Upper lobe of right lung (tissue), 1 donor: ENCODE data around the gene TAS2R1. TPM values are rescaled to one million over a fixed set of nuclear protein-coding genes. Genes with fewer than 3 reads are reported as not detected.

Experiments
- ATAC-seq: fragments of 200-7000 bp; cut with Tn5 transposase; one replicate; pipeline ENCODE4 v1.9.1; 2020; ENCODE audit warnings: mild to moderate bottlenecking, moderate library complexity
- DNase-seq: peaks from one replicate; pipeline ENCODE4 v3.0.0-alpha.2; 2020
- H3K27ac ChIP-seq: fragments of 200-600 bp; one replicate; pipeline ENCODE4 v1.8.0; 2022
- H3K27me3 ChIP-seq: fragments of 200-600 bp; one replicate; pipeline ENCODE4 v1.8.0; 2022; ENCODE audit warnings: mild to moderate bottlenecking
- H3K36me3 ChIP-seq: fragments of 200-600 bp; one replicate; pipeline ENCODE4 v1.8.0; 2022
- H3K4me1 ChIP-seq: fragments of 200-600 bp; one replicate; pipeline ENCODE4 v1.8.0; 2022
- H3K4me3 ChIP-seq: fragments of 200-600 bp; one replicate; pipeline ENCODE4 v1.8.0; 2022; ENCODE audit warnings: mild to moderate bottlenecking
- H3K9me3 ChIP-seq: fragments of 200-600 bp; one replicate; pipeline ENCODE4 v1.8.0; 2022
- intact Hi-C: fragments of 100-400 bp; cut with DNase I; formaldehyde crosslinking; loops from one replicate; pipeline ENCODE4 v1.11.0; 2022
- total RNA-seq: library from RNA; stranded (reverse); fragmentation: NEBNext Ultra II Directional; extraction: Animal tissue kit (Norgen Biotek cat#: 25700); gene quantifications from one replicate; pipeline ENCODE4 v1.2.1, GENCODE V29; 2021
- TF ChIP-seq, protein P1 (sequence below): fragments of 200-600 bp; IDR thresholded peaks from one replicate; pipeline ENCODE4 v1.8.0; 2022; ENCODE audit warnings: antibody characterized with exemption
- donor health status: DM: no; HTN: yes; CAD: no; lungs with severe emphysema.

The TAS2R1 gene
- total RNA-seq, 1 donor from 2014 or later: not detected

DNA sequence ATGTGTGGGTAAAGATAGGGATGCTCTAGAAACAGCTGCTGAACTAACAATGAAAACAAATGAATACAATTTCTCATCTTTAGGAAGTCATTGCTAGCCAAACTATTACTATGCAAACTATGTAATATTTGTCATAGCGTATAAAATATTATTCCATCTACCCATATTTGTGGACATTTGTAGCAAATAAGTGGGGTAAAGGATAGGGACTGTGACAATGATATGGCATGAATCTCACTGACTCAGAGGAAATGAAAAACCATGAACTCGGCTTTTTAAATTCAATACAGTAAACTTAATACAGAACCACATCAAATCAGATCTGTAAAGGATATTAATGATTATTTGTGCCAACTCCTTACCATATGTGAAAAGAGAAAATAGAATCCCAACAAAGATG lies 16.7 kb upstream of the TAS2R1 start:
- Histone ChIP-seq H3K4me1 (no peaks in the 10 kb centered on the region), H3K4me3 (no peak overlapping the region), H3K27me3 (no peaks in the 10 kb centered on the region), H3K27ac (no peak overlapping the region), H3K36me3 (no peaks in the 10 kb centered on the region), H3K9me3 (no peaks in the 10 kb centered on the region)
- ATAC-seq: no peak
- intact Hi-C loops: no loop called here
- DNase-seq: no peak
- TF ChIP-seq, protein P1, sequence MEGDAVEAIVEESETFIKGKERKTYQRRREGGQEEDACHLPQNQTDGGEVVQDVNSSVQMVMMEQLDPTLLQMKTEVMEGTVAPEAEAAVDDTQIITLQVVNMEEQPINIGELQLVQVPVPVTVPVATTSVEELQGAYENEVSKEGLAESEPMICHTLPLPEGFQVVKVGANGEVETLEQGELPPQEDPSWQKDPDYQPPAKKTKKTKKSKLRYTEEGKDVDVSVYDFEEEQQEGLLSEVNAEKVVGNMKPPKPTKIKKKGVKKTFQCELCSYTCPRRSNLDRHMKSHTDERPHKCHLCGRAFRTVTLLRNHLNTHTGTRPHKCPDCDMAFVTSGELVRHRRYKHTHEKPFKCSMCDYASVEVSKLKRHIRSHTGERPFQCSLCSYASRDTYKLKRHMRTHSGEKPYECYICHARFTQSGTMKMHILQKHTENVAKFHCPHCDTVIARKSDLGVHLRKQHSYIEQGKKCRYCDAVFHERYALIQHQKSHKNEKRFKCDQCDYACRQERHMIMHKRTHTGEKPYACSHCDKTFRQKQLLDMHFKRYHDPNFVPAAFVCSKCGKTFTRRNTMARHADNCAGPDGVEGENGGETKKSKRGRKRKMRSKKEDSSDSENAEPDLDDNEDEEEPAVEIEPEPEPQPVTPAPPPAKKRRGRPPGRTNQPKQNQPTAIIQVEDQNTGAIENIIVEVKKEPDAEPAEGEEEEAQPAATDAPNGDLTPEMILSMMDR: no peak

DNA sequence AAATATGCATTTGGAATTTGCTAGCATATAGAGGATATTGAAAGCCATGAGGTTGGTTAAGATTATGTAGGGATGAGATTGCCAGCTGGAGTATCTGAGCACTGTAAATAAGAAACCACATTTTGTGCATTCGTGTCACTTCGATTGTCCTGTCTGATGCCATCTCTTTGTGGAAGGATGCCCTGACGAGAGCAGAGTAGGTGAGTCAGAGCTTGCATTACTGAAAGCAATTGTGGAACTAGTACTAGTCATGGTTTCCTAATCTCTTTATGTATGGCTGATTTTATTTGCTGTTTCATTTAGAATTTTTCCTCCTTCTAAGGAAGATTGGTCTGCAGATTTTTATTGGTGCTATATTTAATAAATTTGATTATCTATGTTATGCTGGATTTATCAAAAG lies 14.5 kb upstream of the TAS2R1 start:
- DNase-seq: no peak
- TF ChIP-seq, protein P1: no peak
- no peak for ATAC-seq
- no peaks in the 10 kb centered on the region for H3K4me1 ChIP-seq
- intact Hi-C loops: no loop called here
- no peaks in the 10 kb centered on the region for H3K36me3 ChIP-seq
- H3K27ac ChIP-seq: no peak overlapping the region
- H3K9me3 ChIP-seq: no peaks in the 10 kb centered on the region
- H3K4me3 ChIP-seq: no peak overlapping the region
- no peaks in the 10 kb centered on the region for H3K27me3 ChIP-seq

- Histone ChIP-seq H3K27ac (no peak overlapping the region), H3K4me3 (no peak overlapping the region), H3K36me3 (no peaks in the 10 kb centered on the region), H3K4me1 (no peaks in the 10 kb centered on the region), H3K9me3 (no peaks in the 10 kb centered on the region), H3K27me3 (no peaks in the 10 kb centered on the region)
- TF ChIP-seq, protein P1: no peak
- ATAC-seq: no peak
- intact Hi-C loops: no loop called here
- no peak for DNase-seq
Measured at GRCh38 chr5:9642621-9643020, 12.5 kb upstream of the TAS2R1 start.

DNA sequence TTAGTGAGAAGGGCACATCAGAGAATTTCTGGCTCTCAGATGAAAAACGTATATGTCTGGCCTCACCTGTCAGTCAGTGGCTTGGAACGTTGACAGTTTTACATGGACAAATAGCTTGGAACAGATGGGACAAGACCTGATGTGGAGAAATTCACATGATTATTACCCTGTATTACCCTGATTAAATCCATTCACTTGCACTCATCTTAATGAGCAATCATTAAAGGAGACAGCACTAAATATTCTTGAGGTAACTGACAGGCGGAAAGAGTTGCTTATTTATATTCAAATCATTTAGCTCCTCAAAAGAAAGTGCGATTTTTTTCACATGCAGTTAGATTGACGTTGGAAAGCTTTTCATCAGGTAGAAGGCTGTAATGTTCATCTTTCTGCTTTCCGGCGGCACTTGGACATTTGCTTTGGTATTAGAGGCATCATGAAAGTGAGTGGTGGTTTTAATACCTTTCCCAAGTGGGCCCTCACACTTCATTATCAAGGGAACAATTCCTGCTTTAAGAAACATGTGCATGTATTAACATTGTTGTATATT lies 11.7 kb upstream of the TAS2R1 start:
- H3K27me3 ChIP-seq: no peaks in the 10 kb centered on the region
- no peaks in the 10 kb centered on the region for H3K36me3 ChIP-seq
- TF ChIP-seq, protein P1: no peak
- H3K9me3 ChIP-seq: no peaks in the 10 kb centered on the region
- intact Hi-C loops: no loop called here
- ATAC-seq: no peak
- no peak for DNase-seq
- H3K4me3 ChIP-seq: no peak overlapping the region
- no peak overlapping the region for H3K27ac ChIP-seq
- no peaks in the 10 kb centered on the region for H3K4me1 ChIP-seq

DNA sequence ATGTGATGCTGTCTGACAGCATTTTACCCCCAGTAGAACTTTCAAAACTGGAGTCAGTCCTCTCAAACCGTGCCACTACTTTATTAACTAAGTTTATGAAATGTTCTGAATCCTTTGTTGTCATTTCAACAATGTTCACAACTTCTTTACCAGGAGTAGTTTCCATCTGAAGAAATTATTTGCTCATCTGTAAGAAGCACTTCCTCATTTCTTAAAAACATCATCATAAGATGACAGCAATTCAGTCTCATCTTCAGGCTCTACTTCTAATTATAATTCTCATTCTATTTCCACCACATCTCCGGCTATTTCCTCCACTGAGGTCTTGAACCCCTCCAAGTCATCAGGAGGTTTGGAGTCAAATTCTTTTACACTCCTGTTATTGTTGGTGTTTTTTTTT lies 2.3 kb upstream of the TAS2R1 start:
- intact Hi-C loops: no loop called here
- Histone ChIP-seq H3K4me3 (no peak overlapping the region), H3K9me3 (no peaks in the 10 kb centered on the region), H3K36me3 (no peaks in the 10 kb centered on the region), H3K27ac (no peak overlapping the region), H3K27me3 (no peaks in the 10 kb centered on the region), H3K4me1 (no peaks in the 10 kb centered on the region)
- ATAC-seq (no peak), DNase-seq (no peak)
- TF ChIP-seq, protein P1: no peak

DNA sequence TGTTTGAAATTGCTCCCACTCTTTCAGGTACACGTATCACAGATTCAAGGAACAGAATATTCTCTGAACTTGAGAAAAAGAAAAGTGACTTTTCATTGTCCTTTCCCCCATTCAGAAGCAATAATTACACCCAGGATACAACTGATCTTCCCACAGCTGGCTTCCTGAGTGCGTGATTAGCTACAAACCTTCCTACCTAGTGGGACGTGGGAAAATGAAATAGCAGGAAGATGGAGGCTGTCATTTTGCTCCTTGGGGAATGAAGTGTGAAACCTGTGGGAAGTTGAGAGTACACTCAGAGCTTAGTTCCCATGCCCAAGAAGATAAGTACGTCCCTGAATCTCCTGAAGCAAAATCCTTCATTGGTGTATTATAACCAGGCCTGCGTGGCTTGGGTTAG lies 2.6 kb downstream of the TAS2R1 start:
- no peaks in the 10 kb centered on the region for H3K9me3 ChIP-seq
- H3K4me3 ChIP-seq: no peak overlapping the region
- no peaks in the 10 kb centered on the region for H3K4me1 ChIP-seq
- no peaks in the 10 kb centered on the region for H3K27me3 ChIP-seq
- ATAC-seq (no peak), DNase-seq (no peak)
- no peak overlapping the region for H3K27ac ChIP-seq
- no peaks in the 10 kb centered on the region for H3K36me3 ChIP-seq
- intact Hi-C loops: no loop called here
- TF ChIP-seq, protein P1: no peak
